Hepatocyte (in vitro differentiated cells): ENCODE results near the gene NUP210L.

ENCODE experiments used
- CTCF ChIP-seq: fragments of 200-600 bp; sonication (generic); IDR thresholded peaks from 2 replicates; pipeline ENCODE4 v1.5.1; 2016; ENCODE audit warnings: antibody characterized with exemption, mild to moderate bottlenecking; ENCODE audit not compliant: poor library complexity
- EZH2 ChIP-seq: fragments of 200-600 bp; sonication (generic); IDR thresholded peaks from 2 replicates; pipeline ENCODE4 v1.6.1; 2016; ENCODE audit warnings: antibody characterized with exemption, mild to moderate bottlenecking, borderline replicate concordance
- EZH2phosphoT487 ChIP-seq: fragments of 200-600 bp; sonication (generic); IDR thresholded peaks from one replicate; pipeline ENCODE4 v1.6.1; 2018; ENCODE audit warnings: antibody characterized with exemption, mild to moderate bottlenecking, low read depth, moderate library complexity; ENCODE audit not compliant: unreplicated experiment, severe bottlenecking

- no peak for TF ChIP-seq CTCF
- TF ChIP-seq EZH2: no peak
- no peak for TF ChIP-seq EZH2phosphoT487
Measured at GRCh38 chr1:154129391-154129970, 25.4 kb downstream of the NUP210L start.
